ENCODE data around the gene ANP32D.
"Not testable (repeated sequence)": the region's sequence is repeated elsewhere in the genome, so short reads cannot be mapped to it uniquely, and the experiment has no call there.

The ANP32D gene

DNA sequence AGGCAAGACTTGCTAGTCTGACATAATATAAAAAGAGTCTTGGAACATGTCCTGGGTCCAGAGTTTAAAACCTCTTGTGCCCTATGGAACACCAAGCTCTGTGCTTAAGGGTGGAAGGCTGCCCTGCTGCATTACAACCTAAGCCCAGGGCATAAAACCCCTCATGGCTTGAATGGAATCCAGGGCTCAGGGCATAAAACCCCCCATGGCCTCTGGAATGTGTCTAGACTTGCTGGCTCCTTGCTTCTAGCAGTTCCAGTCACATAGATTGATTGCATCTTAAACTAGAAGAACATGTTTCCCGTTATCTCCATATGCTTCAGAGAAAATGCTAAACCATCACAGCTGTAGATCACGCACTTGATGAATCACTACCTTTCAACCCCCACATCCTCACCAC lies 34.5 kb downstream of the ANP32D start:
- not testable (repeated sequence) for DNase-seq (ENCODE audit: low spot score)

DNA sequence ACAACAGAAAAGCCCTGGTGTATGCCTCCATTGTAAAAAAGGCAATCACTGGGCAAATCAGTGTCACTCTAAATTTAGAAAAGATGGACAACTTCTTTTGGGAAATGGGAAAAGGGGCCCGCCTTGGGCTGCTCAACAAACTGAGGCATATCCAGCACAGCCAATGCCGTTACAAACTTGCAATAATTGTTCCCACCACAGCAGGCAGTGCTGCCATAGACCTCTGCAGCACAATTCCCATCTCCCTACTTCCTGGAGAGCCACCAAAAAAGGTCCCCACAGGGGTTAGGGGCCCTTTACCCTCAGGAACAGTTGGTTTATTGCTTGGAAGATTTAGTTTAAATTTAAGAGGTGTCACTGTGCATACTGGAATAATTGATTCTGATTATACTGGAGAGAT lies 36.6 kb downstream of the ANP32D start:
- DNase-seq (ENCODE audit: low spot score) = no peak

DNA sequence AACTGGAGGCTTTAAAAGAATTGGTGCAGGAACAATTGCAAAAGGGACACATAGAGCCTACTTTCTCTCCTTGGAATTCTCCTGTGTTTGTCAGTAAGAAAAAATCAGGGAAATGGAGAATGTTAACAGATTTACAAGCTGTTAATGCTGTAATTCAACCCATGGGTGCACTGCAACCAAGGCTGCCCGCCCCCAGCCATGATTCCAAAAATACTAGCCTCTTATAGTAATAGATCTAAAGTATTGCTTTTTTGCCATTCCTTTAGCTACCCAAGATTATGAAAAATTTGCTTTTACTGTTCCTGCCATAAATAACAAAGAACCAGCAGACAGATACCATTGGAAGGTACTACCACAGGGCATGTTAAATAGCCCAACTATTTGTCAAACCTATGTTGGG lies 37.8 kb downstream of the ANP32D start:
- no peak for DNase-seq (ENCODE audit: low spot score)

DNA sequence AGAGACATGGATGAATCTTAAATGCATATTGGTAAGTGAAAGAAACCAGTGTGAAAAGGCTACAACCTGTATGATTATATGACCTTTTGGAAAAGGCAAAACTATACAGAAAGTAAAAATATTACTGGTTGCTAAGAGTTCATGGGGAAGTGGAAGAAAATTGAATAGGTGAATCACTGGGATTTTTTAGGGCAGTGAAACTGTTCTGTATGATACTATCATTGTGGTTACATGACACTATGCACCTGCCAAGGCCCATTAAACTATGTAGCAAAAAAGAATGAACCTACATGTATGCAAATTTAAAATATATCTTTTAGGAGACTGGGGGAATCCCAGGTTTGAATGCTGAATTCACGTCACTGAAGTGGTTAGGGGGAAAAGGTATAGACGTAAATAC lies 40.5 kb downstream of the ANP32D start:
- DNase-seq (ENCODE audit: low spot score) = no peak

DNA sequence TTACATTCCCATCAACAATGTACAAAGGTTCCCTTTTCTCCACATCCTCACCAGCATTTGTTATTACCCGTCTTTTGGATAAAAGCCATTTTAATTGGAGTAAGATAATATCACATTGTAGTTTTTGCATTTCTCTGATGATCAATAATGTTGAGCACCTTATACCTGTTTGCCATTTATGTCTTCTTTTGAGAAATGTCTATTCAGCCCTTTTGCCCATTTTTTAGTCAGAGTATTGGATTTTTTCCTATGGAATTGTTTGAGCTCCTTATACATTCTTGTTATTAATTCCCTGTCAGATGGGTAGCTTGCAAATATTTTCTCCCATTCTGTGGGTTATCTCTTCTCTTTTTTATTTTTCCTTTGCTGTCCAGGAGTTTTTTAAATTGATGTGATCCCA lies 42.4 kb downstream of the ANP32D start:
- DNase-seq (ENCODE audit: low spot score) = no peak

DNA sequence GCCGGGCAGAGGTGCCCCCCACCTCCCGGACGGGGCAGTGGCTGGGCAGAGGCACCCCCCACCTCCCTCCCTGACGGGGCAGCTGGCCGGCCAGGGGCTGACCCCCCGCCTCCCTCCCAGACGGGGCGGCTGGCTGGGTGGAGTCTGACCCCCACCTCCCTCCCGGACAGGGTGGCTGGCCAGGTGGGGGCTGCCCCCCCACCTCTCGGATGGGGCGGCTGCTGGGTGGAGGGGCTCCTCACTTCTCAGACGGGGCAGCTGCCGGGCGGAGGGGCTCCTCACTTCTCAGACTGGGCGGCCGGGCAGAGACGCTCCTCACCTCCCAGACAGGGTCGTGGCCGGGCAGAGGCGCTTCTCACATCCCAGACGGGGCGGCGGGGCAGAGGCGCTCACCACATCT lies 48.0 kb downstream of the ANP32D start:
- DNase-seq (ENCODE audit: low spot score) = not testable (repeated sequence)
